GM18867 (cell line): ENCODE measurements around the gene ARL15.
A peak's percentile ranks its signal among the peaks of the same experiment; 100 is the strongest.

Experiments used
- ATAC-seq: cut with Tn5 transposase; IDR thresholded peaks from one replicate; pipeline ENCODE4 v1.9.1; 2021; ENCODE audit warnings: mild to moderate bottlenecking, moderate library complexity; ENCODE audit not compliant: unreplicated experiment

The ARL15 gene

DNA sequence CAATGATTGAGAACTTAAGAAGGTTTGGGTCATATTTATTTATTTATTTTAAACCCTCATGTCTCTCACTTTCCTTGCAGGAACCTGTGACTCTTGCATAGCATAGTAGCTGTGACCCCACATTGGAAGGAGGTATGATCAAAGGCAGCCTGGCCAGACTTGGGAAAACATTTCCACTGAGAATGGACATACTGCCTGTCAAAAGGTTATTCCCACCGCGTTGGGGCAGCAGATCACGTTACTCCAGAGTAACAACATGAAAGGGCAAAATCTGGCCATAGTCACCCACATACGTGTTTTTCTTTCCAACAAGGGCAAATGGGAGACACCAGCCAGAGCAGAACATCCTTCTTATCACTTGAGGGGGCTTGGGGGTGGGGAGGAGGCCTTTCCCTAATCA, 95.7 kb downstream of the ARL15 start:
- ATAC-seq, result no peak

DNA sequence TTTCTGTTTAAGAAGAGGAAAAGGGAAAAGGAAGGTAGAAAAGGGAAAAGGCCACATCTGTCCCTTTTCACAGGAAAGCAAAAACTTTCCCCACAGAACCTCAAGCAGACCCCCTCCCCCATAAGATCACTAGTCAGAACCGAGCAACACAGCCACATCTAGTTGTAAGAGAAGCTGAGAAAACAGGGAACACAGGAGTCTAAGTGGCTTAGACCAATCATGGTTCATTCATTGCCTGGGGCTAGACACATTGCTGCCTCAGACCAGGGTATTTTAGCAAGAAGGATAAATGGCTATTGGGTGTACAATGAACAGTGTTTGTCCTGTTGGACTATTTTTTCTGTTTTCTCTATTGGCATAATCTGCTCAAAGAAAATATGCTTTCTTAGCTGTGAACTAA, 98.0 kb downstream of the ARL15 start:
- no peak for ATAC-seq

DNA sequence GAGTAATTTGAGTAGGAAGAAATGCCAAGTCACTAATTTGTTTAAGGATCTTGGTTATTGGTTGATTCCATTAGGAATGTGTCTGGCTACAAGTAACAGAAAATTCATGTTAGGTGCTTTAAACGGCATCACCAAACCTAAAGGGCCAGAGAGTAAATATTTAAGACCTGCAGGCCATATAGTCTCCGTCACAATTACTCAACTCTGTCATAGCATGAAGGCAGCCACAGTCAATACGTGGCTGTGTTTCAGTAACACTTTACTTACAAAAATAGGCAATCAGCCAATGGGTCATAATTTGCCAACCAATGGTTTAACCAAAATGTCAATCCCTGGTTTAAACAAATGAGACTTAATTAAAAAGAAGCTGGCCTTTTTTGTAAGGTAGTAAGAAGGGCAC, 98.5 kb downstream of the ARL15 start:
- ATAC-seq, result no peak

DNA sequence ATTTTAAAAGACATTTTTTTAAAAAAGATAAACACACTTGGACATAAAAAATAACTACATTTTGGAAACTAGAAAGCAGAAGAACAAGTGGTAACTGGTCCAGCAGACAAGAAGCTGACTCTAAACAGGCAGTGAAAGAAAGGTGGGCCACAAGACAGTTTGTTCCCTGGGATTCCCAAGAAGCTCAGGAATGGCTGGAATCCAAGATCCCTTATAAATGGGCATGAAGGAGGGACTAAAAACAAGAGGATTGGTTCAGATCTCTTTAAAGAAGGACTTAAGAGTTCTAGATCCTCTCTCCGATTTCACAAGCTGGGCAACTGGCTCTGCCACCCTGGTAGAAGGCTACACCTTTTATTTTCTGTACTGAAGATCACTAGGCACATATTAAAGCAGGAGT, 102.8 kb downstream of the ARL15 start:
- no peak for ATAC-seq

GRCh38 chr5:54206580-54207229, 103.7 kb downstream of the ARL15 start:
- ATAC-seq, result peak; percentile 76

- ATAC-seq, result no peak
Observed at GRCh38 chr5:54205918-54206317, 104.5 kb downstream of the ARL15 start.

- ATAC-seq, result no peak
Observed at GRCh38 chr5:54205453-54205852, 104.9 kb downstream of the ARL15 start.

- no peak for ATAC-seq
Observed at GRCh38 chr5:54197018-54197417, 113.4 kb downstream of the ARL15 start.

DNA sequence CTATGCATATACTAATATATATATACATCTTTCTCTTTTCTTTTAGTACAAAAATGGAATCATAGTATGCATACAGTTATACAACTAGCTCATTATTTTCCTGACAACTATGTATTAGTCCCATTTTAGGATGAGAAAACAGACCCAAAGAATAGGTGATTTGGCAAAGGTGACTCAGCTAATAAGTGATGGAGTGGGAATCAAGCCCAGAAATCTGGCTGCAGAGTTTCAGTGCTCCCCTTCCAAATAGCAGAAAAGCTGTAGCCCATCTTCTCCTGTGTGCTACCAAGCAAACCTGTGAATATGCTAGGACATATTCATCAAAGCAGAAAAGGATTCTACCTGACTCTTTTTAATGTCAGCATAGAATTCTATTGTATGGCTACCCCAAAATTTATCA, 114.7 kb downstream of the ARL15 start:
- no peak for ATAC-seq

- ATAC-seq, result no peak
Observed at GRCh38 chr5:54194318-54194717, 116.1 kb downstream of the ARL15 start.

GRCh38 chr5:54187694-54188093, 122.7 kb downstream of the ARL15 start:
- no peak for ATAC-seq

- no peak for ATAC-seq
Observed at GRCh38 chr5:54186912-54187445, 123.4 kb downstream of the ARL15 start.

- no peak for ATAC-seq
Observed at GRCh38 chr5:54186108-54186507, 124.3 kb downstream of the ARL15 start.

- ATAC-seq, result no peak
Observed at GRCh38 chr5:54184806-54185205, 125.6 kb downstream of the ARL15 start.

DNA sequence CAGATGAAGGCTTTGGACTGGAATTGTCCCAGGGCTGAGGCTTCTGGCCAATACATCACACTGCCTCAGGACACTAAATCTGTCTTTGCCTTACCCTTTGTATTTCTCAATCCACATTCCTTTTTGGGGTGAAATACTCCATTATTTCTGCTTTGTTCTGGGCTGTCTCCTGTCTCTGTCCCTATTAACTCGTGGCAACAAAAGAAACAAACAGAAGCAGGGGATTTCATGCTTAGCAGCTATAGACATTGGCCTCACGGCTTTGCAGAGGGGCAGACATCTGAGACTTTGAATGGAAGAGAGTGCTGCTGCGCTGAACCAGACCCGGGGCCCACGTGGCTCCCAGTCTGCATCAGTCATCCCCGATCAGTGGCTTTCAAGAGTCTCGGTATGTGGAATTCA, 129.7 kb downstream of the ARL15 start:
- ATAC-seq, result no peak

GRCh38 chr5:54178991-54179390, 131.4 kb downstream of the ARL15 start:
- no peak for ATAC-seq

DNA sequence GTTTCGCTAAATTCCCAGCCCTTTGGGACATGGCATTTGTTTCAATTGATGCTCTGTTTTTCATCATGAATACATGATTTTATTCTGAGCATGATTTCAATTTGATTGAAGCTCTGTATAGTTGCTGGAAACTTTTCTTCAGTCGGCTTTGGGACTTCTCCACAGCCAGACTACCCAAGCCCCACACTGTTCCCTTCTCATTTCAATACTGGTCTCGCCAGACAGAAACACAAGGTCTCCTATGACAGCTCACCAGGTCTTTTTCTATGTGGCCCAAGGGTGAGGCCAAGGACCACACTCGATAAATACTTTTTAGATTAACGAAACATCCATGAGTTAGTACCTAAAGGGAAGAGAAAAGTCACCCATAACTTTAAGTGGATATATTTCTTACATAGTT, 132.2 kb downstream of the ARL15 start:
- no peak for ATAC-seq

GRCh38 chr5:54177058-54177457, 133.3 kb downstream of the ARL15 start:
- ATAC-seq, result no peak

GRCh38 chr5:54176066-54176830, 134.1 kb downstream of the ARL15 start:
- no peak for ATAC-seq

GRCh38 chr5:54173251-54173650, 137.1 kb downstream of the ARL15 start:
- no peak for ATAC-seq

- ATAC-seq, result no peak
Observed at GRCh38 chr5:54171645-54172384, 138.6 kb downstream of the ARL15 start.

DNA sequence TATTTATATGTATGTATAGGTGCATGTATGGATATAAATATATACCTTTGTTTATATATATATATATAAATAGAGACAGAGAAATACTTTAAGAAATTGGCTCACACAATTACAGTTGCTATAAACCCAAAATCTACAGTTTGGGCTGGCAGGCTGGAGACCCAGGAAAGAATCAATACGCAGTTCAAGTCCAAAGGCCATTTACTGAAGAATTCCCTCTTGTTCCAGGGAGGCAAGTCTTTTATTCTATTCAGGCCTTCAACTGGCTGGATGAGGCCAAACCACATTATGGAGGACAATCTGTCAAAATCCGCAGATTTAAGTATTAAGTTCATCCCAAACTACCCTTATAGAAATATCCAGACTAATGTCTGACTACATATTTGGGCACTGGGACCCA, 144.7 kb downstream of the ARL15 start:
- ATAC-seq, result no peak
